H9 (cell line): Measurements from ENCODE around the gene BTBD3. TPM values are rescaled to one million over a fixed set of nuclear protein-coding genes. Genes with fewer than 3 reads are reported as not detected.

ENCODE experiments used
- DNase-seq: peaks from one replicate; pipeline ENCODE4 v3.0.0-alpha.2; 2017
- H2AFZ ChIP-seq: one replicate; pipeline ENCODE4 v1.6.1; 2013; ENCODE audit warnings: mild to moderate bottlenecking, low read length, control low read depth, moderate library complexity
- H2AK5ac ChIP-seq: 2 replicates; pipeline ENCODE4 v1.6.1; 2013; ENCODE audit warnings: low read length, control low read depth, mixed read lengths; ENCODE audit not compliant: insufficient read length
- H2BK120ac ChIP-seq: one replicate; pipeline ENCODE4 v1.6.1; 2013; ENCODE audit warnings: low read depth, mild to moderate bottlenecking, low read length, control low read depth, inconsistent platforms; ENCODE audit not compliant: poor library complexity, severe bottlenecking
- H2BK12ac ChIP-seq: 2 replicates; pipeline ENCODE4 v1.6.1; 2013; ENCODE audit warnings: low read length, control low read depth, mixed read lengths, low read depth; ENCODE audit not compliant: insufficient read length
- H2BK15ac ChIP-seq: 2 replicates; pipeline ENCODE4 v1.6.1; 2013; ENCODE audit warnings: low read depth, low read length, control low read depth
- H2BK20ac ChIP-seq: one replicate; pipeline ENCODE4 v1.6.1; 2013; ENCODE audit warnings: low read depth, mild to moderate bottlenecking, low read length, control low read depth, inconsistent platforms; ENCODE audit not compliant: poor library complexity, severe bottlenecking
- H2BK5ac ChIP-seq: 2 replicates; pipeline ENCODE4 v1.6.1; 2013; ENCODE audit warnings: low read length, control low read depth, mixed read lengths; ENCODE audit not compliant: insufficient read length
- H3K14ac ChIP-seq: 2 replicates; pipeline ENCODE4 v1.6.1; 2013; ENCODE audit warnings: low read length, control low read depth; ENCODE audit not compliant: insufficient read depth
- H3K18ac ChIP-seq: 2 replicates; pipeline ENCODE4 v1.6.1; 2013; ENCODE audit warnings: low read depth, mild to moderate bottlenecking, mixed read lengths, low read length, control low read depth; ENCODE audit not compliant: insufficient read length
- H3K23ac ChIP-seq: 2 replicates; pipeline ENCODE4 v1.6.1; 2013; ENCODE audit warnings: low read length, control low read depth, mixed read lengths, low read depth; ENCODE audit not compliant: insufficient read length
- H3K23me2 ChIP-seq: 2 replicates; pipeline ENCODE4 v1.6.1; 2013; ENCODE audit warnings: low read depth, mild to moderate bottlenecking, mixed read lengths, low read length, control low read depth; ENCODE audit not compliant: insufficient read length, poor library complexity, severe bottlenecking
- H3K27ac ChIP-seq: 2 replicates; pipeline ENCODE4 v1.5.1; 2013; ENCODE audit warnings: low read length, control low read depth, mixed read lengths, low read depth; ENCODE audit not compliant: insufficient read length
- H3K27me3 ChIP-seq: 2 replicates; pipeline ENCODE4 v1.6.1; 2013; ENCODE audit warnings: low read length, control low read depth, inconsistent platforms; ENCODE audit not compliant: insufficient read depth
- H3K4ac ChIP-seq: 2 replicates; pipeline ENCODE4 v1.6.1; 2013; ENCODE audit warnings: low read depth, mild to moderate bottlenecking, control low read depth, inconsistent platforms, low read length, moderate library complexity
- H3K4me1 ChIP-seq: 2 replicates; pipeline ENCODE4 v1.6.1; 2013; ENCODE audit warnings: low read length, control low read depth, inconsistent platforms; ENCODE audit not compliant: insufficient read depth
- H3K4me2 ChIP-seq: 2 replicates; pipeline ENCODE4 v1.6.1; 2013; ENCODE audit warnings: low read length, control low read depth, mixed read lengths; ENCODE audit not compliant: insufficient read length, insufficient read depth
- H3K56ac ChIP-seq: 2 replicates; pipeline ENCODE4 v1.6.1; 2013; ENCODE audit warnings: low read depth, mild to moderate bottlenecking, mixed read lengths, low read length, control low read depth; ENCODE audit not compliant: insufficient read length
- H3K79me1 ChIP-seq: 2 replicates; pipeline ENCODE4 v1.6.1; 2013; ENCODE audit warnings: low read depth, mild to moderate bottlenecking, moderate library complexity, low read length, control low read depth, inconsistent platforms; ENCODE audit not compliant: insufficient read depth, poor library complexity, severe bottlenecking
- H3K79me2 ChIP-seq: 2 replicates; pipeline ENCODE4 v1.6.1; 2013; ENCODE audit warnings: low read length, control low read depth, inconsistent platforms; ENCODE audit not compliant: insufficient read depth
- H3K9ac ChIP-seq: 2 replicates; pipeline ENCODE4 v1.6.1; 2013; ENCODE audit warnings: low read length, control low read depth, mixed read lengths; ENCODE audit not compliant: insufficient read length; ENCODE audit errors: extremely low read depth
- H3K9me3 ChIP-seq: one replicate; pipeline ENCODE4 v1.6.1; 2013; ENCODE audit warnings: low read depth, low read length, inconsistent platforms; ENCODE audit not compliant: control insufficient read depth
- H3T11ph ChIP-seq: one replicate; pipeline ENCODE4 v1.6.1; 2013; ENCODE audit warnings: mild to moderate bottlenecking, low read length, control low read depth, inconsistent platforms
- H4K20me1 ChIP-seq: one replicate; pipeline ENCODE4 v1.6.1; 2013; ENCODE audit not compliant: control insufficient read depth, insufficient read length, insufficient read depth
- H4K5ac ChIP-seq: 2 replicates; pipeline ENCODE4 v1.6.1; 2013; ENCODE audit warnings: low read depth, mild to moderate bottlenecking, mixed read lengths, low read length, control low read depth; ENCODE audit not compliant: insufficient read length
- H4K8ac ChIP-seq: replicated peaks from 2 replicates; pipeline ENCODE4 v1.6.1; 2013; ENCODE audit warnings: low read length, control low read depth, mixed read lengths, low read depth; ENCODE audit not compliant: insufficient read length
- H4K91ac ChIP-seq: 2 replicates; pipeline ENCODE4 v1.6.1; 2013; ENCODE audit warnings: low read depth, mild to moderate bottlenecking, moderate library complexity, mixed read lengths, low read length, control low read depth; ENCODE audit not compliant: insufficient read length
- H3K27ac Mint-ChIP-seq, 3 experiments: 2 replicates in 2 of 3; 3 replicates in 1 of 3; pipeline ENCODE4 v1.8.0; 2020 to 2021; ENCODE audit warnings: mixed read lengths in 3 of 3, mild to moderate bottlenecking in 1 of 3, moderate library complexity in 1 of 3
- H3K27me3 Mint-ChIP-seq: 2 replicates; pipeline ENCODE4 v1.8.0; 2021; ENCODE audit warnings: low read depth, mild to moderate bottlenecking, moderate library complexity, mixed read lengths
- H3K36me3 Mint-ChIP-seq, 3 experiments: 2 replicates in 2 of 3; 3 replicates in 1 of 3; pipeline ENCODE4 v1.8.0; 2020 to 2021; ENCODE audit warnings: low read depth in 3 of 3, mixed read lengths in 3 of 3; ENCODE audit not compliant: insufficient read depth in 1 of 3
- H3K4me1 Mint-ChIP-seq, 2 experiments: 2 replicates each; pipeline ENCODE4 v1.8.0; 2020; ENCODE audit warnings: mixed read lengths in 2 of 2
- H3K4me3 Mint-ChIP-seq, 2 experiments: 2 replicates in 1 of 2; 3 replicates in 1 of 2; pipeline ENCODE4 v1.8.0; 2020 to 2021; ENCODE audit warnings: mild to moderate bottlenecking in 2 of 2, mixed read lengths in 2 of 2, moderate library complexity in 1 of 2
- H3K9me3 Mint-ChIP-seq, 2 experiments: 2 replicates in 1 of 2; 3 replicates in 1 of 2; pipeline ENCODE4 v1.8.0; 2020; ENCODE audit warnings: mild to moderate bottlenecking in 2 of 2, mixed read lengths in 2 of 2, moderate library complexity in 1 of 2
- total RNA-seq: library from RNA; stranded (reverse); gene quantifications from 2 replicates; pipeline ENCODE4 v1.2.1, GENCODE V29; 2021
- TF ChIP-seq, protein P1 (sequence below): fragments of 200-600 bp; sonication (generic); conservative IDR thresholded peaks from 3 replicates; pipeline ENCODE4 v1.8.0; 2021; ENCODE audit warnings: antibody characterized with exemption, mild to moderate bottlenecking

Gene BTBD3
- total RNA-seq, 1 experiment from 2014 or later = 62.1 TPM

DNA sequence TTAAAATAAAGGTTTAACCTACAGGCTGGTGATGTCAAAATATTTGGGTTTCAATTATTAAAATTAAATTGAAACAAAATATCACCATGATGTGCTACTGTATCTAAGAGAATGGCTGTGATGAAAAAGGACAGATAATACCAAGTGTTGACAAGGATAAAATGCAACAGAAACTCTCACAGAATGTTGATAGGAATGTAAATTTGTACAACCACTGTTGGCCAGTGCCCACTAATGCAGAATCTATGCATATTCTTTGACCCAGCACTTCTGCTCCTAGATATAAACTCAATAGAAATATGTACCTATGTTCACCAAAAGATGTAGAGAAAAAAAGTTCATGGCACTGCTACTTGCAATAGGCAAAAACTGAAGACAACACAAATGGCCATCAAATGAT lies 41.1 kb upstream of the BTBD3 start:
- Histone ChIP-seq H3K56ac (no peak overlapping the region), H3K4me2 (no peak overlapping the region), H3K79me1 (no peaks in the 10 kb centered on the region), H2AFZ (no peak overlapping the region), H3T11ph (no peak overlapping the region), H3K14ac (no peak overlapping the region), H3K18ac (no peak overlapping the region), H2BK20ac (no peak overlapping the region), H2BK5ac (no peak overlapping the region), H2AK5ac (no peak overlapping the region), H3K9me3 (no peaks in the 10 kb centered on the region), H2BK15ac (no peak overlapping the region), H3K4me1 (no peaks in the 10 kb centered on the region), H3K9ac (no peak overlapping the region), H3K4ac (no peak overlapping the region), H3K27me3 (no peaks in the 10 kb centered on the region), H4K8ac (no peak overlapping the region), H3K23me2 (no peaks in the 10 kb centered on the region), H4K20me1 (no peaks in the 10 kb centered on the region), H3K27ac (no peak overlapping the region), H4K91ac (no peak overlapping the region), H4K5ac (no peak overlapping the region), H2BK12ac (no peak overlapping the region), H2BK120ac (no peak overlapping the region), H3K23ac (no peak overlapping the region), H3K79me2 (no peaks in the 10 kb centered on the region)
- Mint-ChIP-seq H3K9me3 (no peaks in the 10 kb centered on the region; a peak in 1 of 5 replicates), H3K4me1 (peaks cover 0 to 5% of the 10 kb centered on the region in 2 experiments; a peak in 2 of 4 replicates), H3K27ac (no peak overlapping the region), H3K4me3 (no peak overlapping the region), H3K27me3 (no peaks in the 10 kb centered on the region), H3K36me3 (no peaks in the 10 kb centered on the region)
- DNase-seq = no peak
- TF ChIP-seq, protein P1, sequence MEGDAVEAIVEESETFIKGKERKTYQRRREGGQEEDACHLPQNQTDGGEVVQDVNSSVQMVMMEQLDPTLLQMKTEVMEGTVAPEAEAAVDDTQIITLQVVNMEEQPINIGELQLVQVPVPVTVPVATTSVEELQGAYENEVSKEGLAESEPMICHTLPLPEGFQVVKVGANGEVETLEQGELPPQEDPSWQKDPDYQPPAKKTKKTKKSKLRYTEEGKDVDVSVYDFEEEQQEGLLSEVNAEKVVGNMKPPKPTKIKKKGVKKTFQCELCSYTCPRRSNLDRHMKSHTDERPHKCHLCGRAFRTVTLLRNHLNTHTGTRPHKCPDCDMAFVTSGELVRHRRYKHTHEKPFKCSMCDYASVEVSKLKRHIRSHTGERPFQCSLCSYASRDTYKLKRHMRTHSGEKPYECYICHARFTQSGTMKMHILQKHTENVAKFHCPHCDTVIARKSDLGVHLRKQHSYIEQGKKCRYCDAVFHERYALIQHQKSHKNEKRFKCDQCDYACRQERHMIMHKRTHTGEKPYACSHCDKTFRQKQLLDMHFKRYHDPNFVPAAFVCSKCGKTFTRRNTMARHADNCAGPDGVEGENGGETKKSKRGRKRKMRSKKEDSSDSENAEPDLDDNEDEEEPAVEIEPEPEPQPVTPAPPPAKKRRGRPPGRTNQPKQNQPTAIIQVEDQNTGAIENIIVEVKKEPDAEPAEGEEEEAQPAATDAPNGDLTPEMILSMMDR = no peak
